Liver (tissue), 3 donors: Measurements from ENCODE around the gene FKBP1B.

Source experiments
- EGR1 ChIP-seq, 2 donors: IDR thresholded peaks; 2 replicates each; pipeline ENCODE4 v1.6.1; 2016 to 2018; ENCODE audit warnings: antibody characterized with exemption in 2 of 2, low read depth in 2 of 2
- FOXA1 ChIP-seq: IDR thresholded peaks from 2 replicates; pipeline ENCODE4 v1.6.1; 2016; ENCODE audit warnings: antibody characterized with exemption
- GABPA ChIP-seq, 2 donors: IDR thresholded peaks in 1 of 2; conservative IDR thresholded peaks in 1 of 2; 2 replicates each; pipeline ENCODE4 v1.6.1; 2016; ENCODE audit warnings: antibody characterized with exemption in 2 of 2, mild to moderate bottlenecking in 1 of 2, moderate library complexity in 1 of 2
- JUND ChIP-seq, 2 donors: IDR thresholded peaks; 2 replicates each; pipeline ENCODE4 v1.6.1; 2016; ENCODE audit warnings: antibody characterized with exemption in 2 of 2
- RAD21 ChIP-seq, 2 donors: IDR thresholded peaks; 2 replicates each; pipeline ENCODE4 v1.6.1; 2016; ENCODE audit warnings: antibody characterized with exemption in 2 of 2, mild to moderate bottlenecking in 2 of 2
- RXRA ChIP-seq, 2 donors: IDR thresholded peaks; 2 replicates each; pipeline ENCODE4 v1.6.1; 2017 to 2018; ENCODE audit warnings: antibody characterized with exemption in 2 of 2, mild to moderate bottlenecking in 1 of 2
- YY1 ChIP-seq: IDR thresholded peaks from 2 replicates; pipeline ENCODE4 v1.6.1; 2016; ENCODE audit warnings: antibody characterized with exemption, mild to moderate bottlenecking
- TF ChIP-seq, protein P1 (sequence below): fragments of 150-350 bp; IDR thresholded peaks from 2 replicates; pipeline ENCODE4 v1.5.1; 2017; ENCODE audit warnings: improper control_type of control experiment, low read depth, low read length; ENCODE audit not compliant: missing input control
- TF ChIP-seq, protein P2 (sequence below): IDR thresholded peaks from 2 replicates; pipeline ENCODE4 v1.6.1; 2016; ENCODE audit warnings: antibody characterized with exemption
- TF ChIP-seq, protein P3 (sequence below): IDR thresholded peaks from 2 replicates; pipeline ENCODE4 v1.6.1; 2016; ENCODE audit warnings: antibody characterized with exemption, mild to moderate bottlenecking
- donor health status: healthy.
- donor health status: healthy.

DNA sequence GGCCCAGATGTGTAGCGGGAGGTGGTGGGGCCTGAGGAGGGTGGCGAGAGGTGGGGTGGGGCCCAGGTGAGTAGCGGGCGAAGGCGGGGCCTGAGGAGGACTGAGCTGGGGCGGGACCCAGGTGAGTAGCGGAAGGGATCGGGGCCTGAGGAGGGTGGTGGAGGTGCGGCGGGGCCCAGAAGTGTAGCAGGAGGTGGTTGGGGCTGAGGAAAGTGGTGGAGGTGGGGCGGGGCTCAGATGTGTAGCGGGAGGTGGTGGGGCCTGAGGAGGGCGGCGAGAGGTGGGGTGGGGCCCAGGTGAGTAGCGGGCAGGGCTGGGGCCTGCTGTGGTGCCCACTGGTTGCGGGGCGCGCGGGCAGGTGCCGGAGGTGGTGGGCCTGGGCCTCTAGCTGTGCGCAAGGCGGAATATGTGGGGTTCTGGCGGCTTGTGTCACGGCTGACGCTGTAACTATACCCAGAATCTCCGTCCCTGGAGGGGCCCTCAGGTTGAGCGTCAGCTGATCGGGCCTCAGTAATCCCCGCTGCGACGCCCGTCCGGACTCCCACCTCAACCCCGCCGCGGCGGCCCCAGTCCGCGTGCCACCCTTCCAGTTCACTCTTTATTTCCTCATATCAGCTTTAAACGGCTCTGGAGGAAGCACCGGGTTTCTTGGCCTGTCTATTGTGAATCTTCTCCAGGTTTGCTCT is 27.5 kb downstream of the FKBP1B start:
- TF ChIP-seq YY1 (no peak), FOXA1 (no peak), RAD21 (IDR thresholded peaks at IDR 0.05) (no peak), RXRA (IDR thresholded peaks at IDR 0.05) (no peak), EGR1 (IDR thresholded peaks at IDR 0.05; ENCODE audit: low read depth in 2 of 2) (no peak), GABPA (IDR thresholded peaks at IDR 0.05 in 1 of 2, conservative IDR thresholded peaks at IDR 0.05 in 1 of 2) (no peak), JUND (IDR thresholded peaks at IDR 0.05) (no peak)
- TF ChIP-seq, protein P1, sequence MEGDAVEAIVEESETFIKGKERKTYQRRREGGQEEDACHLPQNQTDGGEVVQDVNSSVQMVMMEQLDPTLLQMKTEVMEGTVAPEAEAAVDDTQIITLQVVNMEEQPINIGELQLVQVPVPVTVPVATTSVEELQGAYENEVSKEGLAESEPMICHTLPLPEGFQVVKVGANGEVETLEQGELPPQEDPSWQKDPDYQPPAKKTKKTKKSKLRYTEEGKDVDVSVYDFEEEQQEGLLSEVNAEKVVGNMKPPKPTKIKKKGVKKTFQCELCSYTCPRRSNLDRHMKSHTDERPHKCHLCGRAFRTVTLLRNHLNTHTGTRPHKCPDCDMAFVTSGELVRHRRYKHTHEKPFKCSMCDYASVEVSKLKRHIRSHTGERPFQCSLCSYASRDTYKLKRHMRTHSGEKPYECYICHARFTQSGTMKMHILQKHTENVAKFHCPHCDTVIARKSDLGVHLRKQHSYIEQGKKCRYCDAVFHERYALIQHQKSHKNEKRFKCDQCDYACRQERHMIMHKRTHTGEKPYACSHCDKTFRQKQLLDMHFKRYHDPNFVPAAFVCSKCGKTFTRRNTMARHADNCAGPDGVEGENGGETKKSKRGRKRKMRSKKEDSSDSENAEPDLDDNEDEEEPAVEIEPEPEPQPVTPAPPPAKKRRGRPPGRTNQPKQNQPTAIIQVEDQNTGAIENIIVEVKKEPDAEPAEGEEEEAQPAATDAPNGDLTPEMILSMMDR, result no peak
- TF ChIP-seq, protein P2, sequence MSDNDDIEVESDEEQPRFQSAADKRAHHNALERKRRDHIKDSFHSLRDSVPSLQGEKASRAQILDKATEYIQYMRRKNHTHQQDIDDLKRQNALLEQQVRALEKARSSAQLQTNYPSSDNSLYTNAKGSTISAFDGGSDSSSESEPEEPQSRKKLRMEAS, result no peak
- TF ChIP-seq, protein P3, sequence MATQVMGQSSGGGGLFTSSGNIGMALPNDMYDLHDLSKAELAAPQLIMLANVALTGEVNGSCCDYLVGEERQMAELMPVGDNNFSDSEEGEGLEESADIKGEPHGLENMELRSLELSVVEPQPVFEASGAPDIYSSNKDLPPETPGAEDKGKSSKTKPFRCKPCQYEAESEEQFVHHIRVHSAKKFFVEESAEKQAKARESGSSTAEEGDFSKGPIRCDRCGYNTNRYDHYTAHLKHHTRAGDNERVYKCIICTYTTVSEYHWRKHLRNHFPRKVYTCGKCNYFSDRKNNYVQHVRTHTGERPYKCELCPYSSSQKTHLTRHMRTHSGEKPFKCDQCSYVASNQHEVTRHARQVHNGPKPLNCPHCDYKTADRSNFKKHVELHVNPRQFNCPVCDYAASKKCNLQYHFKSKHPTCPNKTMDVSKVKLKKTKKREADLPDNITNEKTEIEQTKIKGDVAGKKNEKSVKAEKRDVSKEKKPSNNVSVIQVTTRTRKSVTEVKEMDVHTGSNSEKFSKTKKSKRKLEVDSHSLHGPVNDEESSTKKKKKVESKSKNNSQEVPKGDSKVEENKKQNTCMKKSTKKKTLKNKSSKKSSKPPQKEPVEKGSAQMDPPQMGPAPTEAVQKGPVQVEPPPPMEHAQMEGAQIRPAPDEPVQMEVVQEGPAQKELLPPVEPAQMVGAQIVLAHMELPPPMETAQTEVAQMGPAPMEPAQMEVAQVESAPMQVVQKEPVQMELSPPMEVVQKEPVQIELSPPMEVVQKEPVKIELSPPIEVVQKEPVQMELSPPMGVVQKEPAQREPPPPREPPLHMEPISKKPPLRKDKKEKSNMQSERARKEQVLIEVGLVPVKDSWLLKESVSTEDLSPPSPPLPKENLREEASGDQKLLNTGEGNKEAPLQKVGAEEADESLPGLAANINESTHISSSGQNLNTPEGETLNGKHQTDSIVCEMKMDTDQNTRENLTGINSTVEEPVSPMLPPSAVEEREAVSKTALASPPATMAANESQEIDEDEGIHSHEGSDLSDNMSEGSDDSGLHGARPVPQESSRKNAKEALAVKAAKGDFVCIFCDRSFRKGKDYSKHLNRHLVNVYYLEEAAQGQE, result no peak
